ENCODE measurements around the gene DUSP16. TPM values are rescaled to one million over a fixed set of nuclear protein-coding genes. Genes with fewer than 3 reads are reported as not detected.

Gene DUSP16
- total RNA-seq, 1 experiment from 2014 or later, result 4.4 TPM

- no peak overlapping the region for H3K4me2 ChIP-seq (ENCODE audit: low read length)
- no peaks in the 10 kb centered on the region for H3K9me2 ChIP-seq (replicated peaks; ENCODE audit: low read length)
- ChIA-PET POLR2A (ENCODE audit: unreplicated experiment) (no interaction called here), CTCF (no interaction called here)
- H3K27ac ChIP-seq (ENCODE audit: low read length), result no peak overlapping the region
- no peak for DNase-seq
- peaks cover 15% of the 10 kb centered on the region for H3K4me1 ChIP-seq (ENCODE audit: insufficient read depth, low read length)
- H3K27me3 ChIP-seq (ENCODE audit: low read length), result no peaks in the 10 kb centered on the region
- no peak overlapping the region for H3K4me3 ChIP-seq (ENCODE audit: low read length)
- no TSS peak for BruUV-seq (replicated peaks)
- H2AFZ ChIP-seq (ENCODE audit: low read length), result no peak overlapping the region
- intact Hi-C loops (cut with micrococcal nuclease), result no loop called here
- no peaks in the 10 kb centered on the region for H3K36me3 ChIP-seq (ENCODE audit: low read depth, low read length)
- no peaks in the 10 kb centered on the region for H3K9me3 ChIP-seq (ENCODE audit: low read length)
- no peaks in the 10 kb centered on the region for H4K20me1 ChIP-seq (ENCODE audit: low read length)
- ATAC-seq, result no peak
- H3K79me2 ChIP-seq (ENCODE audit: low read length), result no peaks in the 10 kb centered on the region
- H3F3A ChIP-seq (ENCODE audit: low read length, unreplicated experiment), result no peaks in the 10 kb centered on the region
- TF ChIP-seq CTCF (conservative IDR thresholded peaks at IDR 0.05; ENCODE audit: low read depth, low read length) (no peak), EZH2 (IDR thresholded peaks at IDR 0.05; ENCODE audit: low read length, unreplicated experiment) (no peak), EZH2phosphoT487 (IDR thresholded peaks at IDR 0.05; ENCODE audit: borderline replicate concordance, low read length) (no peak)
- no peak overlapping the region for H3K9ac ChIP-seq (ENCODE audit: low read length)
These were observed 50.6 kb downstream of the DUSP16 start for GRCh38 chr12:12511895-12512711.

- peak; percentile 4 for DNase-seq
- no peak for TF ChIP-seq CTCF (conservative IDR thresholded peaks at IDR 0.05; ENCODE audit: low read depth, low read length)
- no peak for TF ChIP-seq EZH2 (IDR thresholded peaks at IDR 0.05; ENCODE audit: low read length, unreplicated experiment)
- TF ChIP-seq EZH2phosphoT487 (IDR thresholded peaks at IDR 0.05; ENCODE audit: borderline replicate concordance, low read length), result no peak
- no TSS peak for BruUV-seq (replicated peaks)
These were observed 51.5 kb downstream of the DUSP16 start for GRCh38 chr12:12511021-12511783.

More at GRCh38 chr12:12511021-12511783, 51.5 kb downstream of the DUSP16 start:
- Histone ChIP-seq H3K9me3 (ENCODE audit: low read length) (no peaks in the 10 kb centered on the region), H3K9me2 (replicated peaks; ENCODE audit: low read length) (no peaks in the 10 kb centered on the region), H3K27me3 (ENCODE audit: low read length) (no peaks in the 10 kb centered on the region), H3K9ac (ENCODE audit: low read length) (no peak overlapping the region), H2AFZ (ENCODE audit: low read length) (no peak overlapping the region), H3K4me2 (ENCODE audit: low read length) (no peak overlapping the region), H3K79me2 (ENCODE audit: low read length) (no peaks in the 10 kb centered on the region), H3K27ac (ENCODE audit: low read length) (peak overlapping the region; percentile 53; the same call in 1 of the 2 replicates), H3K4me1 (ENCODE audit: insufficient read depth, low read length) (peaks cover 15% of the 10 kb centered on the region), H4K20me1 (ENCODE audit: low read length) (no peaks in the 10 kb centered on the region), H3K4me3 (ENCODE audit: low read length) (no peak overlapping the region), H3F3A (ENCODE audit: low read length, unreplicated experiment) (no peaks in the 10 kb centered on the region), H3K36me3 (ENCODE audit: low read depth, low read length) (no peaks in the 10 kb centered on the region)
- ChIA-PET POLR2A (ENCODE audit: unreplicated experiment) (no interaction called here), CTCF (no interaction called here)
- intact Hi-C loops (cut with micrococcal nuclease), result no loop called here
- no peak for ATAC-seq

All from PC-3 (cell line).